Ascending aorta (tissue), 2 donors: ENCODE measurements around the gene SLC1A7. TPM values are rescaled to one million over a fixed set of nuclear protein-coding genes. Genes with fewer than 3 reads are reported as not detected.

Source experiments
- DNase-seq, 2 donors: peaks; one replicate each; pipeline ENCODE4 v3.0.0-alpha.2; 2019; ENCODE audit warnings: low spot score in 2 of 2
- H3K27ac ChIP-seq, 2 donors: fragments of 200-600 bp; sonication (generic); one replicate each; pipeline ENCODE4 v1.5.1; 2016 to 2017; ENCODE audit warnings: mild to moderate bottlenecking in 1 of 2
- H3K27me3 ChIP-seq: fragments of 200-600 bp; sonication (generic); one replicate; pipeline ENCODE4 v1.5.1; 2017
- H3K36me3 ChIP-seq, 2 donors: fragments of 200-600 bp; sonication (generic); one replicate each; pipeline ENCODE4 v1.5.1; 2016
- H3K4me1 ChIP-seq, 2 donors: fragments of 200-600 bp; sonication (generic); one replicate each; pipeline ENCODE4 v1.5.1; 2016 to 2017; ENCODE audit warnings: mild to moderate bottlenecking in 1 of 2
- H3K4me3 ChIP-seq, 2 donors: fragments of 200-600 bp; sonication (generic); one replicate each; pipeline ENCODE4 v1.5.1; 2016 to 2017; ENCODE audit warnings: mild to moderate bottlenecking in 1 of 2
- H3K9me3 ChIP-seq, 2 donors: fragments of 200-600 bp; sonication (generic); one replicate each; pipeline ENCODE4 v1.5.1; 2016
- intact Hi-C: fragments of 100-400 bp; cut with DNase I; formaldehyde crosslinking; loops from one replicate; pipeline ENCODE4 v1.15.1; 2023
- total RNA-seq: library from RNA; depleted of rRNA; stranded (reverse); fragments of >200 nt; gene quantifications from one replicate; pipeline ENCODE4 v1.1.0, GENCODE V29; 2016
- TF ChIP-seq, protein P1 (sequence below), 3 experiments: fragments of 200-600 bp in 2 of 3; fragments of 450-650 bp in 1 of 3; sonication (generic) in 2 of 3; IDR thresholded peaks; one replicate each; pipeline ENCODE4 v1.5.1; 2016 to 2019; ENCODE audit warnings: antibody characterized with exemption in 3 of 3, mild to moderate bottlenecking in 1 of 3, moderate library complexity in 1 of 3

The SLC1A7 gene
- total RNA-seq, 1 donor from 2014 or later: not detected

DNA sequence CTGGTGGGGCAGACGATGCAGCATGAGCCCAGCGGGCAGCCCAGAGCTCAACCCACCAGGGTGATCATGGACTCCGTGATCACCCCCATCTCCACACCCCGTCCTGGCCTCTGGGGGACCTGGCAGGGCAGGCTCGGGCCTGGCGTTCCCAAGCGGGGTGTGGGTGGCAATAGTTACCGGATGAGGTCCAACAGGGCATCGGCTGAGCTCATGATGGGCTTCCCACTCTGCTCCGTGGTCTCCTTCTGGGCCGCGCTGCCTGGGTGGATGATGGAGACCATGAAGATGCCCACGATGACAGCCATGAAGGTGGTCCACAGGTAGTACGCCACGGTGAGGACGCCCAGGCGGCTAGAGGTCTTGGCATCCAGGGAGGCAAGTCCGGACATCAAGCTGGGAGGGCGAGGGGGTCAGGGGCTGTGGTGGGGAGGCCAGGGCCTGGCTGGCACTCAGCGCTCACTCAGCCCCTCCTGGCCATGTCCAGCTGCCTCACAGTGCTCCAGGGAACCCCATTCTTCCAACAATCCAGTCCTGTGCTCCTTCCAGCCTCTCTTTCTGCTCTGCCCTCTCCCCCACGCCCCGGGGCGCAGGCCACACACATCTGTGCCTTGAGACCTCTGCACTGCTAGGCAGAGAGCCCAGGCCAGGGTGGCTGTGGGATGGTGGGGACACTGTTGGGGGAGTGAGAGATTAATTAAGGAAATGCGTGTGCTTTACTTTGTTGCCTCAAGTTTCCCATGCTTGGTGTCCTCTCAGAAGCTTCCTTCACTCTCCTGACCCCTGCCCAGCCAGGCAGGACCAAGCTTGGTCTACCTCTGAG, 27.6 kb downstream of the SLC1A7 start:
- H3K36me3 ChIP-seq: no peaks in the 10 kb centered on the region
- intact Hi-C loops: no loop called here
- H3K4me1 ChIP-seq: peaks cover 4 to 10% of the 10 kb centered on the region in 2 donors
- H3K4me3 ChIP-seq: no peak overlapping the region
- peaks cover 0 to 9% of the 10 kb centered on the region in 2 donors for H3K9me3 ChIP-seq
- TF ChIP-seq, protein P1, sequence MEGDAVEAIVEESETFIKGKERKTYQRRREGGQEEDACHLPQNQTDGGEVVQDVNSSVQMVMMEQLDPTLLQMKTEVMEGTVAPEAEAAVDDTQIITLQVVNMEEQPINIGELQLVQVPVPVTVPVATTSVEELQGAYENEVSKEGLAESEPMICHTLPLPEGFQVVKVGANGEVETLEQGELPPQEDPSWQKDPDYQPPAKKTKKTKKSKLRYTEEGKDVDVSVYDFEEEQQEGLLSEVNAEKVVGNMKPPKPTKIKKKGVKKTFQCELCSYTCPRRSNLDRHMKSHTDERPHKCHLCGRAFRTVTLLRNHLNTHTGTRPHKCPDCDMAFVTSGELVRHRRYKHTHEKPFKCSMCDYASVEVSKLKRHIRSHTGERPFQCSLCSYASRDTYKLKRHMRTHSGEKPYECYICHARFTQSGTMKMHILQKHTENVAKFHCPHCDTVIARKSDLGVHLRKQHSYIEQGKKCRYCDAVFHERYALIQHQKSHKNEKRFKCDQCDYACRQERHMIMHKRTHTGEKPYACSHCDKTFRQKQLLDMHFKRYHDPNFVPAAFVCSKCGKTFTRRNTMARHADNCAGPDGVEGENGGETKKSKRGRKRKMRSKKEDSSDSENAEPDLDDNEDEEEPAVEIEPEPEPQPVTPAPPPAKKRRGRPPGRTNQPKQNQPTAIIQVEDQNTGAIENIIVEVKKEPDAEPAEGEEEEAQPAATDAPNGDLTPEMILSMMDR (IDR thresholded peaks at IDR 0.05): no peak
- H3K27ac ChIP-seq: no peak overlapping the region
- no peak for DNase-seq
- no peaks in the 10 kb centered on the region for H3K27me3 ChIP-seq

DNA sequence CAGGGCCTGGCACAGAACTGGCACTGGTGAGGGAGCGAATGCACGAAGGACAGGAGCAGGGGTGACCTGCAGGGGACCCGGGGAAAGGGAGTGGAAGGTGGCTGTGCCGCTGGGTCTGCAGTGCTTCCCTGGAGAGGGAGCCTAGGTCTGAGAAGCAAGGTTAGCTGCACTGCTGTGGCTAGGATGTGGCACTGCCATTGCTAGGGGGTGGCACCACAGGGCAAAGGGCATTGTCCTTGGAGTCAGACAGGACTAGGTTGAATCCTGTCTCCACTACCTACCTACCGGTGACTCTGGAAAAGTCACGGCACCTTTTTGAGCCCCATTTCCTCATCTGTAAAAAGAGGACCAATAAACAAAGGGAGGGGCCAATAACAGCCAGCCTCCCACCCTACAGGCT, 28.3 kb downstream of the SLC1A7 start:
- H3K27me3 ChIP-seq: no peaks in the 10 kb centered on the region
- H3K9me3 ChIP-seq: peaks cover 0 to 9% of the 10 kb centered on the region in 2 donors
- H3K4me3 ChIP-seq: no peak overlapping the region
- intact Hi-C loops: no loop called here
- no peak for DNase-seq
- peaks cover 4 to 17% of the 10 kb centered on the region in 2 donors for H3K4me1 ChIP-seq
- TF ChIP-seq, protein P1 (IDR thresholded peaks at IDR 0.05): no peak
- H3K27ac ChIP-seq: peak overlapping the region in 1 of 2 donors; percentile 23
- no peaks in the 10 kb centered on the region for H3K36me3 ChIP-seq

DNA sequence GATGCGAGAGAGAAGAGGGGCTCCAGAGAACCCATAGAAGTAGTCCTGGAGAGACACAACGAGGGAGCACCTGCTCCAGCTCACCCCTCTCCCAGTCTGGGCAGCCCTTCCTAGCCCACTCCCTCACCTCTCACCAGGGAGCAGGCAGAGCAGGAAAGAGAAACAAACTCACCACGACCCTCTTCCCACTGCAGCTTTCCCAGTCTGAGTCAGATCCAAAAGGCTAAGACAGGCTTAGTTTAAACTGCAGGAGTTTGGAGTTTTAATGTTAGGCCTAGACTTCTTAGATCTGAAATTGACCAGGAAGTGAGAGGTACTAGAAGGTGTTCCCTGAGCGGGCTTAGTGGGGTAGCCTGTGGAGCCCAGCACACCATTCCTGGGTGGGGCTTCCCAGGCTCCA, 29.6 kb downstream of the SLC1A7 start:
- TF ChIP-seq, protein P1 (IDR thresholded peaks at IDR 0.05): no peak
- intact Hi-C loops: no loop called here
- Histone ChIP-seq H3K36me3 (no peaks in the 10 kb centered on the region), H3K4me3 (no peak overlapping the region), H3K4me1 (peaks cover 4 to 19% of the 10 kb centered on the region in 2 donors), H3K9me3 (peaks cover 0 to 9% of the 10 kb centered on the region in 2 donors), H3K27ac (peak overlapping the region; percentile 14 to 52), H3K27me3 (no peaks in the 10 kb centered on the region)
- DNase-seq: no peak

DNA sequence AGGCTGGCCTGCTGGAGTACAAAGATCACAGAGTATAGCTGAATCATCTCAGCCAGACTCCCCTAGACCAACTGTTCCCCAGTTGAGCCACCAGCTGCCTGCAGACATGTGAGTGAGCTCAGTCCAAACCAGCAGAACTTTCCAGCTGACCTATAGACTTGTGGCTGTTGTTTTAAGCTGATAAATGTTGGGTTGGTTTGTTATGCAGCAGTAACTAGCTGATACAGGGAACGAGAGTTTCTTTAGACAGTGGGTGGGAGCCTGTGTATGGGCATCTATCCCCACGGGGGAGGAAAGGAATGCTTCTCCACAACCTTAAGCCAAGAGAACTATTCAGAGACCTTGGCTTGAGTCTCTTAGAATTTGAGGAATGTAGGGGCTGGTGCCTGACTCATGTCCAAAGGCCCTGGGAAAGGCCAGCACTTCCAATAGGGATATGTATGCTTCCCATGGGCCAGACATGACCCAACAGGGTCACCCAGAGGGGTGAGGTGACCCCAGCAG, 30.1 kb downstream of the SLC1A7 start:
- H3K4me3 ChIP-seq: no peak overlapping the region
- peak overlapping the region; percentile 14 to 52 for H3K27ac ChIP-seq
- peaks cover 0 to 9% of the 10 kb centered on the region in 2 donors for H3K9me3 ChIP-seq
- H3K27me3 ChIP-seq: no peaks in the 10 kb centered on the region
- TF ChIP-seq, protein P1 (IDR thresholded peaks at IDR 0.05): no peak
- H3K36me3 ChIP-seq: no peaks in the 10 kb centered on the region
- intact Hi-C loops: no loop called here
- DNase-seq: no peak
- H3K4me1 ChIP-seq: peaks cover 4 to 19% of the 10 kb centered on the region in 2 donors

DNA sequence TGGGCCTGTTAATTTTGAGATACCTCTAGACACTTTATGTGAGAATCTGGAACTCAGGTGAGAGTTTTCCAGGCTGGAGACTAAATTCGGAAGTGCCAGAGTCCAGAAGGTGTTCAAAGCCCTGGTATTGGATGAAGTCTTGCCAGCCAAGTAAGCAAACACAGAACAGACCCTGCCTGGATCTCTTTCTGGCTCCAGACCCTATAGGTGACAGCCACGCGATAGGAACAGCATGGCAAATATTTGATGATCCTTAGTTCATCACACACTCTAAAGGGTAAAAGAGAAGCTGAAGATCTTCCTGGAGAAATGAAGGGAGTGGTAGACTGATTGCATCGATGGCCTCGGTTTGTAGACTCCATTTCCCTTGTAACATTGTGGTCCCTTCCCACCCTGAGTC, 30.7 kb downstream of the SLC1A7 start:
- intact Hi-C loops: no loop called here
- Histone ChIP-seq H3K4me1 (peaks cover 4 to 19% of the 10 kb centered on the region in 2 donors), H3K36me3 (no peaks in the 10 kb centered on the region), H3K4me3 (no peak overlapping the region), H3K9me3 (peaks cover 0 to 9% of the 10 kb centered on the region in 2 donors), H3K27me3 (no peaks in the 10 kb centered on the region), H3K27ac (no peak overlapping the region)
- no peak for DNase-seq
- TF ChIP-seq, protein P1 (IDR thresholded peaks at IDR 0.05): no peak
